Testis (tissue), 2 donors: Measurements from ENCODE around the gene LRRC47.

ENCODE experiments used
- POLR2A ChIP-seq: fragments of 450-650 bp; IDR thresholded peaks from one replicate; pipeline ENCODE4 v1.6.1; 2017; ENCODE audit warnings: antibody characterized with exemption, mild to moderate bottlenecking, moderate library complexity
- TF ChIP-seq, protein P1 (sequence below), 3 experiments: fragments of 450-650 bp in 2 of 3; fragments of 200-600 bp in 1 of 3; sonication (generic) in 1 of 3; IDR thresholded peaks; one replicate each; pipeline ENCODE4 v1.5.1; 2016 to 2019; ENCODE audit warnings: antibody characterized with exemption in 3 of 3, mild to moderate bottlenecking in 2 of 3, moderate library complexity in 1 of 3

GRCh38 chr1:3731583-3732433 is 64.5 kb downstream of the LRRC47 start:
- TF ChIP-seq, protein P1, sequence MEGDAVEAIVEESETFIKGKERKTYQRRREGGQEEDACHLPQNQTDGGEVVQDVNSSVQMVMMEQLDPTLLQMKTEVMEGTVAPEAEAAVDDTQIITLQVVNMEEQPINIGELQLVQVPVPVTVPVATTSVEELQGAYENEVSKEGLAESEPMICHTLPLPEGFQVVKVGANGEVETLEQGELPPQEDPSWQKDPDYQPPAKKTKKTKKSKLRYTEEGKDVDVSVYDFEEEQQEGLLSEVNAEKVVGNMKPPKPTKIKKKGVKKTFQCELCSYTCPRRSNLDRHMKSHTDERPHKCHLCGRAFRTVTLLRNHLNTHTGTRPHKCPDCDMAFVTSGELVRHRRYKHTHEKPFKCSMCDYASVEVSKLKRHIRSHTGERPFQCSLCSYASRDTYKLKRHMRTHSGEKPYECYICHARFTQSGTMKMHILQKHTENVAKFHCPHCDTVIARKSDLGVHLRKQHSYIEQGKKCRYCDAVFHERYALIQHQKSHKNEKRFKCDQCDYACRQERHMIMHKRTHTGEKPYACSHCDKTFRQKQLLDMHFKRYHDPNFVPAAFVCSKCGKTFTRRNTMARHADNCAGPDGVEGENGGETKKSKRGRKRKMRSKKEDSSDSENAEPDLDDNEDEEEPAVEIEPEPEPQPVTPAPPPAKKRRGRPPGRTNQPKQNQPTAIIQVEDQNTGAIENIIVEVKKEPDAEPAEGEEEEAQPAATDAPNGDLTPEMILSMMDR (IDR thresholded peaks at IDR 0.05): no peak
- no peak for TF ChIP-seq POLR2A
